ENCODE measurements around the gene RAD51B. TPM values are rescaled to one million over a fixed set of nuclear protein-coding genes. Genes with fewer than 3 reads are reported as not detected.

RAD51B gene
- total and polyA plus RNA-seq, 2 of the 13 experiments (the other 11 are each of a cell fraction or from before 2014, with no cell fraction given) = 7.0 to 9.5 TPM

GRCh38 chr14:68756000-68756481, 936.5 kb downstream of the RAD51B start (continued):
- TF ChIP-seq FOXO4 (CRISPR knock-in tag; conservative IDR thresholded peaks at IDR 0.05) (no peak), TBP (CRISPR knock-in tag; IDR thresholded peaks at IDR 0.05) (no peak), GPN1 (CRISPR knock-in tag; IDR thresholded peaks at IDR 0.05; ENCODE audit: borderline replicate concordance) (no peak), DR1 (CRISPR knock-in tag; IDR thresholded peaks at IDR 0.05) (no peak), ZNF24 (IDR thresholded peaks at IDR 0.05) (no peak)
- TF ChIP-seq, protein P1, sequence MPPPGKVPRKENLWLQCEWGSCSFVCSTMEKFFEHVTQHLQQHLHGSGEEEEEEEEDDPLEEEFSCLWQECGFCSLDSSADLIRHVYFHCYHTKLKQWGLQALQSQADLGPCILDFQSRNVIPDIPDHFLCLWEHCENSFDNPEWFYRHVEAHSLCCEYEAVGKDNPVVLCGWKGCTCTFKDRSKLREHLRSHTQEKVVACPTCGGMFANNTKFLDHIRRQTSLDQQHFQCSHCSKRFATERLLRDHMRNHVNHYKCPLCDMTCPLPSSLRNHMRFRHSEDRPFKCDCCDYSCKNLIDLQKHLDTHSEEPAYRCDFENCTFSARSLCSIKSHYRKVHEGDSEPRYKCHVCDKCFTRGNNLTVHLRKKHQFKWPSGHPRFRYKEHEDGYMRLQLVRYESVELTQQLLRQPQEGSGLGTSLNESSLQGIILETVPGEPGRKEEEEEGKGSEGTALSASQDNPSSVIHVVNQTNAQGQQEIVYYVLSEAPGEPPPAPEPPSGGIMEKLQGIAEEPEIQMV (CRISPR knock-in tag; IDR thresholded peaks at IDR 0.05; ENCODE audit: low read depth) = no peak

DNA sequence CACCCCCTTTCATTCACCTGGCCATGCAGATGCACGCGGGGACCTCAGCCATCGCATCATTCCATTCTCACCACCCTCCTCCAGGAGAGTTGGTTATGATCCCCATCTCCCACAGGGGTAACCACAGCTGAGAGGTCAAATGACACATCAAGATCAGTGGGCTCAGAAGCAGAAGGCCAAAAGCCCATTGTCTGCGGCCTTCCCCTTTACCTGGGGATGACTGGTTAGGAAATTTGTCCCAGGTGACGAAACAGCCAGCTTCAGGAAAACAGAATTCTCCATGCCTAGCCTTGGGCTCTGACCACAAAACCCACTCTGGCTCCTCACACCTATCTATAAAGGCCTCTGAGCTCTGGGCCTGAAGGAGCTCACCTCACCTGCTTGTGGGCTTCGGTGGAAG, 937.2 kb downstream of the RAD51B start:
- BruUV-seq (replicated peaks) = no TSS peak
- in situ Hi-C loops (cut with HindIII; ENCODE audit: extremely low pct_ligation_motif_present, low pct_unique_long_range_greater_than_20kb) (no loop called here), intact Hi-C loops (cut with micrococcal nuclease; ENCODE audit: unreplicated experiment) (no loop called here)
- Histone ChIP-seq H3K9me3 (ENCODE audit: low read length) (no peaks in the 10 kb centered on the region), H3K36me3 (replicated peaks in 1 of 2; ENCODE audit: control insufficient read depth in 1 of 2, insufficient read depth in 2 of 2, low read length in 2 of 2) (no peaks in the 10 kb centered on the region), H2AFZ (ENCODE audit: low read length) (no peak overlapping the region), H3K4me1 (ENCODE audit: insufficient read depth, low read length) (peaks cover 99% of the 10 kb centered on the region), H3K4me3 (replicated peaks in 1 of 3; ENCODE audit: insufficient read depth in 1 of 3, low read depth in 2 of 3, low read length in 3 of 3) (peak overlapping the region in 1 of 3 experiments; percentile 24; a peak in 2 of 6 replicates), H3K9ac (ENCODE audit: insufficient read depth, low read depth, low read length) (no peak overlapping the region), H4K20me1 (ENCODE audit: insufficient read depth, low read length) (no peaks in the 10 kb centered on the region), H3K27me3 (ENCODE audit: control insufficient read depth in 1 of 2, insufficient read depth in 2 of 2, low read length in 2 of 2) (no peaks in the 10 kb centered on the region), H3K27ac (ENCODE audit: extremely low read length, insufficient read depth, low read length) (no peak overlapping the region), H3K4me2 (ENCODE audit: low read depth, low read length) (peak overlapping the region; percentile 70), H3K79me2 (ENCODE audit: insufficient read depth, low read length) (no peaks in the 10 kb centered on the region)
- POLR2A ChIA-PET = interaction anchor here (1.6 to 4.4 kb wide), 6 partner anchors 23 to 39 kb away, joined by 3 to 39 read pairs (median 12); partner anchors contain the start of gene ZFP36L1
- DNase-seq (ENCODE audit: low spot score) (peak; percentile 40), FAIRE-seq (no peak), ATAC-seq (no peak)
- CTCF ChIA-PET (ENCODE audit: low intra/inter-chr PET ratio, low total read pairs) = no interaction called here
- WGBS (ENCODE audit: low lambda C conversion rate) = 26% methylated on average over 5 of the region's 6 CpGs
- no peak for TF ChIP-seq ZNF766 (CRISPR knock-in tag; IDR thresholded peaks at IDR 0.05; ENCODE audit: borderline replicate concordance)
- TF ChIP-seq CEBPB (IDR thresholded peaks at IDR 0.05; ENCODE audit: borderline replicate concordance, low read depth, low read length) = 0 out of 2 replicates have a peak, but pooled peaks have one; percentile 24
- TF ChIP-seq ARNTL (CRISPR knock-in tag; IDR thresholded peaks at IDR 0.05) = no peak
- no peak for TF ChIP-seq ZBTB38 (CRISPR knock-in tag; IDR thresholded peaks at IDR 0.05)
- TF ChIP-seq, protein P2, sequence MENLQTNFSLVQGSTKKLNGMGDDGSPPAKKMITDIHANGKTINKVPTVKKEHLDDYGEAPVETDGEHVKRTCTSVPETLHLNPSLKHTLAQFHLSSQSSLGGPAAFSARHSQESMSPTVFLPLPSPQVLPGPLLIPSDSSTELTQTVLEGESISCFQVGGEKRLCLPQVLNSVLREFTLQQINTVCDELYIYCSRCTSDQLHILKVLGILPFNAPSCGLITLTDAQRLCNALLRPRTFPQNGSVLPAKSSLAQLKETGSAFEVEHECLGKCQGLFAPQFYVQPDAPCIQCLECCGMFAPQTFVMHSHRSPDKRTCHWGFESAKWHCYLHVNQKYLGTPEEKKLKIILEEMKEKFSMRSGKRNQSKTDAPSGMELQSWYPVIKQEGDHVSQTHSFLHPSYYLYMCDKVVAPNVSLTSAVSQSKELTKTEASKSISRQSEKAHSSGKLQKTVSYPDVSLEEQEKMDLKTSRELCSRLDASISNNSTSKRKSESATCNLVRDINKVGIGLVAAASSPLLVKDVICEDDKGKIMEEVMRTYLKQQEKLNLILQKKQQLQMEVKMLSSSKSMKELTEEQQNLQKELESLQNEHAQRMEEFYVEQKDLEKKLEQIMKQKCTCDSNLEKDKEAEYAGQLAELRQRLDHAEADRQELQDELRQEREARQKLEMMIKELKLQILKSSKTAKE (CRISPR knock-in tag; IDR thresholded peaks at IDR 0.05; ENCODE audit: borderline replicate concordance) = no peak
- TF ChIP-seq KAT2B (IDR thresholded peaks at IDR 0.05; ENCODE audit: borderline replicate concordance, low read depth, low read length) = no peak
- TF ChIP-seq, protein P3, sequence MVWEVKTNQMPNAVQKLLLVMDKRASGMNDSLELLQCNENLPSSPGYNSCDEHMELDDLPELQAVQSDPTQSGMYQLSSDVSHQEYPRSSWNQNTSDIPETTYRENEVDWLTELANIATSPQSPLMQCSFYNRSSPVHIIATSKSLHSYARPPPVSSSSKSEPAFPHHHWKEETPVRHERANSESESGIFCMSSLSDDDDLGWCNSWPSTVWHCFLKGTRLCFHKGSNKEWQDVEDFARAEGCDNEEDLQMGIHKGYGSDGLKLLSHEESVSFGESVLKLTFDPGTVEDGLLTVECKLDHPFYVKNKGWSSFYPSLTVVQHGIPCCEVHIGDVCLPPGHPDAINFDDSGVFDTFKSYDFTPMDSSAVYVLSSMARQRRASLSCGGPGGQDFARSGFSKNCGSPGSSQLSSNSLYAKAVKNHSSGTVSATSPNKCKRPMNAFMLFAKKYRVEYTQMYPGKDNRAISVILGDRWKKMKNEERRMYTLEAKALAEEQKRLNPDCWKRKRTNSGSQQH (CRISPR knock-in tag; IDR thresholded peaks at IDR 0.05; ENCODE audit: low read depth) = no peak
- no peak for TF ChIP-seq CREB1 (IDR thresholded peaks at IDR 0.05)
- peak; percentile 22; the same call in 1 of the 2 replicates for TF ChIP-seq CREB1 (CRISPR knock-in tag; IDR thresholded peaks at IDR 0.05)
- no peak for TF ChIP-seq ZNF674 (CRISPR knock-in tag; IDR thresholded peaks at IDR 0.05; ENCODE audit: low read depth)
- no peak for TF ChIP-seq BCL6 (CRISPR knock-in tag; IDR thresholded peaks at IDR 0.05)
- TF ChIP-seq SMAD1 (CRISPR knock-in tag; IDR thresholded peaks at IDR 0.05; ENCODE audit: borderline replicate concordance, low read depth) = no peak

Data from HepG2 (cell line).